SK-N-SH treated with all-trans-retinoic acid at 6 μM for 48 hours (cell line): ENCODE measurements around the gene SLC2A6.

Source experiments
- ATAC-seq: fragments of 200-7000 bp; cut with Tn5 transposase; 3 replicates; pipeline ENCODE4 v1.9.1; 2020; ENCODE audit warnings: mild to moderate bottlenecking, moderate library complexity
- ARNTL ChIP-seq: fragments of 450-650 bp; formaldehyde crosslinking; IDR thresholded peaks from 2 replicates; pipeline ENCODE4 v1.5.0; 2020; ENCODE audit warnings: low read depth, mild to moderate bottlenecking, moderate library complexity, borderline replicate concordance
- BACH2 ChIP-seq: fragments of 250-450 bp; sonication (Bioruptor Pico); IDR thresholded peaks from 2 replicates; pipeline ENCODE4 v1.9.0; 2021; ENCODE audit warnings: mild to moderate bottlenecking, borderline replicate concordance
- ESRRG ChIP-seq: fragments of 250-450 bp; sonication (Bioruptor Pico); IDR thresholded peaks from 2 replicates; pipeline ENCODE4 v1.6.1; 2021; ENCODE audit warnings: mild to moderate bottlenecking
- GLIS3 ChIP-seq: fragments of 250-450 bp; sonication (Bioruptor Pico); IDR thresholded peaks from 2 replicates; pipeline ENCODE4 v1.5.0; 2020; ENCODE audit warnings: mild to moderate bottlenecking, moderate library complexity
- ISL1 ChIP-seq: fragments of 250-450 bp; sonication (Bioruptor Pico); IDR thresholded peaks from 2 replicates; pipeline ENCODE4 v2.1.2; 2022; ENCODE audit warnings: mild to moderate bottlenecking, moderate library complexity
- OSR1 ChIP-seq: fragments of 250-450 bp; sonication (Bioruptor Pico); IDR thresholded peaks from 2 replicates; pipeline ENCODE4 v1.8.0; 2022; ENCODE audit warnings: moderate library complexity, mild to moderate bottlenecking, inconsistent platforms
- PPARA ChIP-seq: fragments of 250-450 bp; sonication (Bioruptor Pico); IDR thresholded peaks from 2 replicates; pipeline ENCODE4 v1.5.0; 2020; ENCODE audit warnings: mild to moderate bottlenecking, borderline replicate concordance
- RARB ChIP-seq: fragments of 250-450 bp; sonication (Bioruptor Pico); IDR thresholded peaks from 2 replicates; pipeline ENCODE4 v1.8.0; 2021; ENCODE audit warnings: mild to moderate bottlenecking, moderate library complexity
- SNAI2 ChIP-seq: fragments of 250-450 bp; sonication (Bioruptor Pico); IDR thresholded peaks from 2 replicates; pipeline ENCODE4 v1.5.0; 2020; ENCODE audit warnings: mild to moderate bottlenecking, moderate library complexity
- TCF4 ChIP-seq: fragments of 250-450 bp; sonication (Bioruptor Pico); IDR thresholded peaks from 2 replicates; pipeline ENCODE4 v1.8.0; 2021; ENCODE audit warnings: mild to moderate bottlenecking, moderate library complexity, borderline replicate concordance
- TOX ChIP-seq: fragments of 250-450 bp; sonication (Bioruptor Pico); IDR thresholded peaks from 2 replicates; pipeline ENCODE4 v1.8.0; 2021; ENCODE audit warnings: mild to moderate bottlenecking, moderate library complexity, borderline replicate concordance
- ZC3H10 ChIP-seq: fragments of 250-450 bp; sonication (Bioruptor Pico); IDR thresholded peaks from 2 replicates; pipeline ENCODE4 v1.5.1; 2021; ENCODE audit warnings: mild to moderate bottlenecking, moderate library complexity
- ZFP3 ChIP-seq: fragments of 250-450 bp; sonication (Bioruptor Pico); IDR thresholded peaks from 2 replicates; pipeline ENCODE4 v1.5.0; 2020; ENCODE audit warnings: mild to moderate bottlenecking, moderate library complexity
- ZFP30 ChIP-seq: fragments of 450-650 bp; formaldehyde crosslinking; IDR thresholded peaks from 2 replicates; pipeline ENCODE4 v1.5.0; 2022; ENCODE audit warnings: mild to moderate bottlenecking, moderate library complexity
- ZNF565 ChIP-seq: fragments of 450-650 bp; formaldehyde crosslinking; conservative IDR thresholded peaks from 2 replicates; pipeline ENCODE4 v1.5.0; 2020; ENCODE audit warnings: low read depth, mild to moderate bottlenecking, moderate library complexity
- ZNF70 ChIP-seq: fragments of 450-650 bp; formaldehyde crosslinking; IDR thresholded peaks from 2 replicates; pipeline ENCODE4 v1.5.0; 2020; ENCODE audit warnings: mild to moderate bottlenecking, moderate library complexity
- ZNF8 ChIP-seq: fragments of 450-650 bp; formaldehyde crosslinking; IDR thresholded peaks from 2 replicates; pipeline ENCODE4 v1.5.0; 2020; ENCODE audit warnings: mild to moderate bottlenecking, moderate library complexity
- TF ChIP-seq, protein P1 (sequence below): fragments of 250-450 bp; sonication (Bioruptor Pico); IDR thresholded peaks from 2 replicates; pipeline ENCODE4 v1.5.1; 2021; ENCODE audit warnings: mild to moderate bottlenecking, moderate library complexity
- TF ChIP-seq, protein P2 (sequence below): fragments of 250-450 bp; sonication (Bioruptor Pico); IDR thresholded peaks from 2 replicates; pipeline ENCODE4 v1.5.1; 2020; ENCODE audit warnings: low read depth, mild to moderate bottlenecking, moderate library complexity
- TF ChIP-seq, protein P3 (sequence below): fragments of 250-450 bp; sonication (Bioruptor Pico); IDR thresholded peaks from 2 replicates; pipeline ENCODE4 v1.5.0; 2020; ENCODE audit warnings: mild to moderate bottlenecking, moderate library complexity
- TF ChIP-seq, protein P4 (sequence below): fragments of 250-450 bp; sonication (Bioruptor Pico); IDR thresholded peaks from 2 replicates; pipeline ENCODE4 v1.8.0; 2020; ENCODE audit warnings: mild to moderate bottlenecking, moderate library complexity, borderline replicate concordance

SLC2A6 gene

DNA sequence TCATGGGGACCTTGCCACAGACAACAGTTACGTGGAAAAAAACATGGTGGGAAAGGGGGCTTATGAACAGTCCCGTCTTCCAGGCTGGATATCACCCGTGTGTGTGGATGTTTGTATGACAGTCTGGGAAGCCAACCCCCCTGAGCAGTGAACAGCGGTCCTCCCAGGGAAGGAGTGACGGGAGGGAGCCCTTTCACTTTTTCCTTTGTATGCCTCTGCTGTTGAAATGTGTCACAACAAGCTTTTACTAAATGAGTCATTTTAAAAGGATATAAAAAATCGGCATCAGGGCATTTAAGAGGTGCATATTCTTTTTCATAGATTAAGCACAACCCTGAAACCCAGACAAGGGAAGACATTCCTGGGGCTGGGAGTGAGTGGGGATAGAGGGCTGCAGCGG is 40.8 kb upstream of the SLC2A6 start:
- TF ChIP-seq, protein P1, sequence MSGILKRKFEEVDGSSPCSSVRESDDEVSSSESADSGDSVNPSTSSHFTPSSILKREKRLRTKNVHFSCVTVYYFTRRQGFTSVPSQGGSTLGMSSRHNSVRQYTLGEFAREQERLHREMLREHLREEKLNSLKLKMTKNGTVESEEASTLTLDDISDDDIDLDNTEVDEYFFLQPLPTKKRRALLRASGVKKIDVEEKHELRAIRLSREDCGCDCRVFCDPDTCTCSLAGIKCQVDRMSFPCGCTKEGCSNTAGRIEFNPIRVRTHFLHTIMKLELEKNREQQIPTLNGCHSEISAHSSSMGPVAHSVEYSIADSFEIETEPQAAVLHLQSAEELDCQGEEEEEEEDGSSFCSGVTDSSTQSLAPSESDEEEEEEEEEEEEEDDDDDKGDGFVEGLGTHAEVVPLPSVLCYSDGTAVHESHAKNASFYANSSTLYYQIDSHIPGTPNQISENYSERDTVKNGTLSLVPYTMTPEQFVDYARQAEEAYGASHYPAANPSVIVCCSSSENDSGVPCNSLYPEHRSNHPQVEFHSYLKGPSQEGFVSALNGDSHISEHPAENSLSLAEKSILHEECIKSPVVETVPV (CRISPR knock-in tag) = no peak
- TF ChIP-seq, protein P2, sequence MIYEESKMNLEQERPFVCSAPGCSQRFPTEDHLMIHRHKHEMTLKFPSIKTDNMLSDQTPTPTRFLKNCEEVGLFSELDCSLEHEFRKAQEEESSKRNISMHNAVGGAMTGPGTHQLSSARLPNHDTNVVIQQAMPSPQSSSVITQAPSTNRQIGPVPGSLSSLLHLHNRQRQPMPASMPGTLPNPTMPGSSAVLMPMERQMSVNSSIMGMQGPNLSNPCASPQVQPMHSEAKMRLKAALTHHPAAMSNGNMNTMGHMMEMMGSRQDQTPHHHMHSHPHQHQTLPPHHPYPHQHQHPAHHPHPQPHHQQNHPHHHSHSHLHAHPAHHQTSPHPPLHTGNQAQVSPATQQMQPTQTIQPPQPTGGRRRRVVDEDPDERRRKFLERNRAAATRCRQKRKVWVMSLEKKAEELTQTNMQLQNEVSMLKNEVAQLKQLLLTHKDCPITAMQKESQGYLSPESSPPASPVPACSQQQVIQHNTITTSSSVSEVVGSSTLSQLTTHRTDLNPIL (CRISPR knock-in tag) = no peak
- no peak for TF ChIP-seq ISL1 (CRISPR knock-in tag)
- TF ChIP-seq ESRRG (CRISPR knock-in tag) = no peak
- no peak for TF ChIP-seq ZFP30 (CRISPR knock-in tag)
- no peak for TF ChIP-seq TCF4
- TF ChIP-seq ARNTL (CRISPR knock-in tag) = no peak
- TF ChIP-seq, protein P3, sequence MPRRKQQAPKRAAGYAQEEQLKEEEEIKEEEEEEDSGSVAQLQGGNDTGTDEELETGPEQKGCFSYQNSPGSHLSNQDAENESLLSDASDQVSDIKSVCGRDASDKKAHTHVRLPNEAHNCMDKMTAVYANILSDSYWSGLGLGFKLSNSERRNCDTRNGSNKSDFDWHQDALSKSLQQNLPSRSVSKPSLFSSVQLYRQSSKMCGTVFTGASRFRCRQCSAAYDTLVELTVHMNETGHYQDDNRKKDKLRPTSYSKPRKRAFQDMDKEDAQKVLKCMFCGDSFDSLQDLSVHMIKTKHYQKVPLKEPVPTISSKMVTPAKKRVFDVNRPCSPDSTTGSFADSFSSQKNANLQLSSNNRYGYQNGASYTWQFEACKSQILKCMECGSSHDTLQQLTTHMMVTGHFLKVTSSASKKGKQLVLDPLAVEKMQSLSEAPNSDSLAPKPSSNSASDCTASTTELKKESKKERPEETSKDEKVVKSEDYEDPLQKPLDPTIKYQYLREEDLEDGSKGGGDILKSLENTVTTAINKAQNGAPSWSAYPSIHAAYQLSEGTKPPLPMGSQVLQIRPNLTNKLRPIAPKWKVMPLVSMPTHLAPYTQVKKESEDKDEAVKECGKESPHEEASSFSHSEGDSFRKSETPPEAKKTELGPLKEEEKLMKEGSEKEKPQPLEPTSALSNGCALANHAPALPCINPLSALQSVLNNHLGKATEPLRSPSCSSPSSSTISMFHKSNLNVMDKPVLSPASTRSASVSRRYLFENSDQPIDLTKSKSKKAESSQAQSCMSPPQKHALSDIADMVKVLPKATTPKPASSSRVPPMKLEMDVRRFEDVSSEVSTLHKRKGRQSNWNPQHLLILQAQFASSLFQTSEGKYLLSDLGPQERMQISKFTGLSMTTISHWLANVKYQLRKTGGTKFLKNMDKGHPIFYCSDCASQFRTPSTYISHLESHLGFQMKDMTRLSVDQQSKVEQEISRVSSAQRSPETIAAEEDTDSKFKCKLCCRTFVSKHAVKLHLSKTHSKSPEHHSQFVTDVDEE (CRISPR knock-in tag) = no peak
- TF ChIP-seq ZFP3 (CRISPR knock-in tag) = no peak
- no peak for TF ChIP-seq ZC3H10
- no peak for TF ChIP-seq BACH2 (CRISPR knock-in tag)
- no peak for TF ChIP-seq TOX (CRISPR knock-in tag)
- TF ChIP-seq RARB (CRISPR knock-in tag) = no peak
- TF ChIP-seq GLIS3 (CRISPR knock-in tag) = no peak
- ATAC-seq = no peak

DNA sequence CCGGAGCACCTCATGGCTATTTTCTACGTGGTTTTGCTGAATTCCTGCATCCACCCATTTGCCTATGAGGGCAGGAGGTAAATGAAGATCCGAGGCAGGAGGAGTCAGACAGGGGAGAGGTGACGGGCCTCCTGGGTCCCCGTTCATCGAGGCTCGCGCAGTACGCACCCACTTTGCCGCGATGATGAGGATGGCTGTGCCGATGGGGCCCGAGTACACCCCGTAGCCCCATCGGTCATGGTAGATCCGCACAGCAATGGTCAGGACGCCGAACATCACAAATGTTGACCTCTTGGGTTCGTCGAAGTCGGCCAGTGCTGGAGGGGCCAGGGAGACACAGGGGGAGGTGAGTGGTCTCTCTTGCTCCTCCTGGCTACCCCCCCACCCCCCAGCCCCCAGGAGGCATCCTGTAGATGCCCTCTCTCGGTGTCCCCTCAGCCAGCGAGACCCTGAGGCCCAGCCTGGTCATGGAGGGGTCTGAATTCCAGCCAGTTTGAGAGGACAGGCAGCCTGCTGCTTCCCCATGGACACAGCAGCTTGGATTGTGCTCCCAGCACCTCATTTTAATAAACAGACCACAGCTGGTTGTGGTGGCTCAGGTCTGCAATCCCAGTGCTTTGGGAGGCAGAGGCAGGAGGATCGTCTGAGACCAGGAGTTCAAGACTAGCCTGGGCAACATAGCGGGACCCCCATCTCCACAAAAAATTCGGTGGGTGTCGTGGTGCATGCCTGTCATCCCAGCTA is 40.0 kb upstream of the SLC2A6 start:
- TF ChIP-seq, protein P1 (CRISPR knock-in tag) = no peak
- TF ChIP-seq ZC3H10 (no peak), ISL1 (CRISPR knock-in tag) (no peak)
- no peak for ATAC-seq

DNA sequence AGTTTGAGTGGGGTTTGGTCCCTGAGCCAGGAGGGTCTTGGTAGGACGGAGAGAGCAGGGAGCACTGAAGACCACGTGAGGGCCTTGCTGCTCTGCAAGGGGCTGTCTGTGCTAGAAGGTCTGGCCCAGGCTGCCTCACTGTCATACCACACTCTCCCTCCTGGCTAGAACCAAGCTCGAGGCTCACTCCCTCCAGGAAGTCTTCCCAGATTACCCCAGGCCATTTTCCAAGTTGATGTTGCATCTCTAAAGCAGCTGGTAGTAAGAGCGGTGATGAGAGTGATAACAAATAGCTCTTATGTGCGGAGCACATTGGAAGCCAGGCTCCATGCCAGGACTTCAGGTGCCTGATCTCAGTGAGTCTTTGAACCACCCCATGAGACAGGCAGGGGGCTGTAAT is 39.3 kb upstream of the SLC2A6 start:
- no peak for TF ChIP-seq TOX (CRISPR knock-in tag)
- TF ChIP-seq TCF4 = no peak
- TF ChIP-seq, all 23 proteins: peak for 0
- ATAC-seq = no peak

DNA sequence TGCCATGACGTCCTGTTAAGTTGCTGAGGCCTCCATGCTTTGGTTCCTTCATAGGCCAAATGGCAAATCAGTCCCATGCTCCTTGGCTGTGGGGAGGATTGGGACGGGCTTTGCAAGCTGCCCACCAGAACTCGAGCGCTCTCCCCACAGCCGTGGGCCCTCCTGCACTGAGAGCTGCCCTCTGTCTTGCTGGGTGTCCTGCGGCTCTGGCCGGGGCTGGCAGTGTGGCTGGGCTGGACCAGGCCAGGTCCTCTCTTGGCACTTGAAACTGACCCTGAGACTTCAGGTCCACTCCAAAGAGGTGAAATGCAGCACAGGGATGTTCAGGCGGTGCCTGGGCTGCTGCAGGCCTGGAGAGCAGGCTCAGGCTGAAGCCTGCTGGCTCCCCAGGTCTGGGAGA is 38.8 kb upstream of the SLC2A6 start:
- TF ChIP-seq ZFP3 (CRISPR knock-in tag) (no peak), TOX (CRISPR knock-in tag) (no peak), ZNF70 (CRISPR knock-in tag) (no peak), ARNTL (CRISPR knock-in tag) (no peak), OSR1 (CRISPR knock-in tag) (no peak), RARB (CRISPR knock-in tag) (no peak), TCF4 (no peak)
- ATAC-seq = no peak

DNA sequence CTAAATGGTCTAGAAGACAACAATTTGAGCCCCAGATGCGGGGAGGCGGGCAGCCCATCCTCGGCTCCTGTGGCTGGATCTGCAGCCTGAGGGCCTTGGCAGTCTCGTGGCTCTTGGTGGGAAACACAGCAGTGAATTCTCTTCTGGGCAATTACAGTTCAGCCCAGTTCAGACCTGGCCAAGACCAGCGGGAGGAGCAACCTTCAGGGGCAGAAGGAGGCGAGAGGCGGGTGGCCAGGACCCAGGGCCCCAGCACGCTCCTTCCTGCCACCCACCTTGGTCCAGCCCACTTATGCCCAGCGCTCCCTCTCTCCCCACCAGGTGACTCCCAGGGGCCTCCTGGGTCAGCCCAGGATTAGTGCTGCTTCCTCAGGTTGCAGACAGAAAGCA is 38.1 kb upstream of the SLC2A6 start:
- TF ChIP-seq RARB (CRISPR knock-in tag) = no peak
- no peak for TF ChIP-seq ZNF565 (CRISPR knock-in tag)
- TF ChIP-seq PPARA = no peak
- TF ChIP-seq ZNF8 = no peak
- no peak for TF ChIP-seq TOX (CRISPR knock-in tag)
- no peak for TF ChIP-seq OSR1 (CRISPR knock-in tag)
- TF ChIP-seq ZFP30 (CRISPR knock-in tag) = no peak
- no peak for TF ChIP-seq GLIS3 (CRISPR knock-in tag)
- no peak for TF ChIP-seq BACH2 (CRISPR knock-in tag)
- TF ChIP-seq, protein P4, sequence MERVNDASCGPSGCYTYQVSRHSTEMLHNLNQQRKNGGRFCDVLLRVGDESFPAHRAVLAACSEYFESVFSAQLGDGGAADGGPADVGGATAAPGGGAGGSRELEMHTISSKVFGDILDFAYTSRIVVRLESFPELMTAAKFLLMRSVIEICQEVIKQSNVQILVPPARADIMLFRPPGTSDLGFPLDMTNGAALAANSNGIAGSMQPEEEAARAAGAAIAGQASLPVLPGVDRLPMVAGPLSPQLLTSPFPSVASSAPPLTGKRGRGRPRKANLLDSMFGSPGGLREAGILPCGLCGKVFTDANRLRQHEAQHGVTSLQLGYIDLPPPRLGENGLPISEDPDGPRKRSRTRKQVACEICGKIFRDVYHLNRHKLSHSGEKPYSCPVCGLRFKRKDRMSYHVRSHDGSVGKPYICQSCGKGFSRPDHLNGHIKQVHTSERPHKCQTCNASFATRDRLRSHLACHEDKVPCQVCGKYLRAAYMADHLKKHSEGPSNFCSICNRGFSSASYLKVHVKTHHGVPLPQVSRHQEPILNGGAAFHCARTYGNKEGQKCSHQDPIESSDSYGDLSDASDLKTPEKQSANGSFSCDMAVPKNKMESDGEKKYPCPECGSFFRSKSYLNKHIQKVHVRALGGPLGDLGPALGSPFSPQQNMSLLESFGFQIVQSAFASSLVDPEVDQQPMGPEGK = no peak
- no peak for TF ChIP-seq SNAI2
- TF ChIP-seq ARNTL (CRISPR knock-in tag) = no peak
- TF ChIP-seq ZC3H10 = no peak
- no peak for ATAC-seq
